WTC11 (cell line): ENCODE measurements around the gene KIAA1143. TPM values are rescaled to one million over a fixed set of nuclear protein-coding genes. Genes with fewer than 3 reads are reported as not detected.
A peak's percentile ranks its signal among the peaks of the same experiment; 100 is the strongest.

Experiments
- ATAC-seq: fragments of 200-7000 bp; cut with Tn5 transposase; 2 replicates; pipeline ENCODE4 v1.10.0; 2021; ENCODE audit warnings: mild to moderate bottlenecking, moderate library complexity
- CTCF ChIA-PET: fragments of 300-600 bp; sonication (Branson Sonifier 250); formaldehyde crosslinking; loops from one replicate; lab custom pipeline; 2021; ENCODE audit warnings: antibody characterized with exemption; lab: Charles Lee
- POLR2A ChIA-PET: fragments of 350-600 bp; sonication (Branson Sonifier 250); formaldehyde crosslinking; loops from one replicate; lab custom pipeline; 2021; ENCODE audit warnings: antibody characterized with exemption; lab: Charles Lee
- DNase-seq: peaks from one replicate; pipeline ENCODE4 v3.0.0; 2021; ENCODE audit warnings: low spot score
- H3K27ac Mint-ChIP-seq: 2 replicates; pipeline ENCODE4 v1.8.0; 2021; ENCODE audit warnings: mixed read lengths
- H3K27me3 Mint-ChIP-seq: 2 replicates; pipeline ENCODE4 v1.8.0; 2021; ENCODE audit warnings: low read depth, mild to moderate bottlenecking, moderate library complexity, mixed read lengths
- H3K36me3 Mint-ChIP-seq: 2 replicates; pipeline ENCODE4 v1.8.0; 2021; ENCODE audit warnings: mixed read lengths
- H3K4me1 Mint-ChIP-seq: 2 replicates; pipeline ENCODE4 v1.8.0; 2022; ENCODE audit warnings: mixed read lengths
- H3K4me3 Mint-ChIP-seq: 2 replicates; pipeline ENCODE4 v1.8.0; 2021; ENCODE audit warnings: mild to moderate bottlenecking, moderate library complexity, mixed read lengths
- H3K9me3 Mint-ChIP-seq: 2 replicates; pipeline ENCODE4 v1.8.0; 2021; ENCODE audit warnings: mixed read lengths
- ATF3 ChIP-seq: sonication (generic); formaldehyde crosslinking; conservative IDR thresholded peaks from 2 replicates; pipeline ENCODE4 v1.8.1; 2022; ENCODE audit warnings: mild to moderate bottlenecking, missing genetic modification reagents
- CBFB ChIP-seq: sonication (generic); formaldehyde crosslinking; IDR thresholded peaks from 2 replicates; pipeline ENCODE4 v1.8.1; 2022; ENCODE audit warnings: mild to moderate bottlenecking, low read depth, missing genetic modification reagents
- CREB1 ChIP-seq: sonication (generic); formaldehyde crosslinking; IDR thresholded peaks from 2 replicates; pipeline ENCODE4 v1.8.0; 2023; ENCODE audit warnings: mild to moderate bottlenecking, missing genetic modification reagents
- CREM ChIP-seq: sonication (generic); formaldehyde crosslinking; IDR thresholded peaks from 2 replicates; pipeline ENCODE4 v1.8.1; 2022; ENCODE audit warnings: mild to moderate bottlenecking, missing genetic modification reagents, moderate library complexity
- CTCF ChIP-seq: fragments of 200-600 bp; IDR thresholded peaks from 2 replicates; pipeline ENCODE4 v1.8.0; 2022; ENCODE audit warnings: antibody characterized with exemption
- IRF2 ChIP-seq: sonication (generic); formaldehyde crosslinking; IDR thresholded peaks from 2 replicates; pipeline ENCODE4 v1.8.0; 2022; ENCODE audit warnings: low read depth, missing genetic modification reagents, borderline replicate concordance
- JAZF1 ChIP-seq: fragments of 250-450 bp; sonication (Bioruptor Pico); IDR thresholded peaks from 2 replicates; pipeline ENCODE4 v1.9.0; 2021; ENCODE audit warnings: moderate library complexity, mild to moderate bottlenecking, inconsistent platforms
- MLX ChIP-seq: sonication (generic); formaldehyde crosslinking; IDR thresholded peaks from 2 replicates; pipeline ENCODE4 v1.8.1; 2023; ENCODE audit warnings: mild to moderate bottlenecking, missing genetic modification reagents, moderate library complexity
- NFATC4 ChIP-seq: fragments of 250-450 bp; sonication (Bioruptor Pico); IDR thresholded peaks from 2 replicates; pipeline ENCODE4 v1.9.0; 2021; ENCODE audit warnings: mild to moderate bottlenecking
- NFE2L1 ChIP-seq: sonication (generic); formaldehyde crosslinking; IDR thresholded peaks from 2 replicates; pipeline ENCODE4 v1.8.1; 2023; ENCODE audit warnings: missing genetic modification reagents
- PRRX2 ChIP-seq: fragments of 250-450 bp; sonication (Bioruptor Pico); IDR thresholded peaks from 2 replicates; pipeline ENCODE4 v1.8.0; 2021; ENCODE audit warnings: mild to moderate bottlenecking
- SOX15 ChIP-seq: fragments of 250-450 bp; sonication (Bioruptor Pico); IDR thresholded peaks from 2 replicates; pipeline ENCODE4 v1.9.0; 2021; ENCODE audit warnings: mild to moderate bottlenecking
- SP1 ChIP-seq: sonication (generic); formaldehyde crosslinking; conservative IDR thresholded peaks from 2 replicates; pipeline ENCODE4 v1.8.1; 2022; ENCODE audit warnings: missing genetic modification reagents
- STAT6 ChIP-seq: sonication (generic); formaldehyde crosslinking; conservative IDR thresholded peaks from 2 replicates; pipeline ENCODE4 v1.8.1; 2023; ENCODE audit warnings: mild to moderate bottlenecking, low read depth, missing genetic modification reagents, moderate library complexity
- USF1 ChIP-seq: sonication (generic); formaldehyde crosslinking; IDR thresholded peaks from 2 replicates; pipeline ENCODE4 v1.8.0; 2022; ENCODE audit warnings: mild to moderate bottlenecking, missing genetic modification reagents
- ZBTB21 ChIP-seq: sonication (generic); formaldehyde crosslinking; IDR thresholded peaks from 2 replicates; pipeline ENCODE4 v1.8.1; 2023; ENCODE audit warnings: mild to moderate bottlenecking, missing genetic modification reagents, borderline replicate concordance
- ZNF121 ChIP-seq: sonication (generic); formaldehyde crosslinking; IDR thresholded peaks from 2 replicates; pipeline ENCODE4 v1.8.0; 2023; ENCODE audit warnings: missing genetic modification reagents
- ZNF263 ChIP-seq: sonication (generic); formaldehyde crosslinking; IDR thresholded peaks from 2 replicates; pipeline ENCODE4 v1.8.1; 2022; ENCODE audit warnings: low read depth, mild to moderate bottlenecking, moderate library complexity, missing genetic modification reagents
- total RNA-seq: library from RNA; stranded (reverse); gene quantifications from 3 replicates; pipeline ENCODE4 v1.2.3, GENCODE V29; 2021
- TF ChIP-seq, protein P1 (sequence below): sonication (generic); formaldehyde crosslinking; IDR thresholded peaks from 2 replicates; pipeline ENCODE4 v1.8.0; 2022; ENCODE audit warnings: mild to moderate bottlenecking, missing genetic modification reagents
- TF ChIP-seq, protein P2 (sequence below): sonication (generic); formaldehyde crosslinking; IDR thresholded peaks from 2 replicates; pipeline ENCODE4 v1.8.1; 2023; ENCODE audit warnings: mild to moderate bottlenecking, missing genetic modification reagents, moderate library complexity
- TF ChIP-seq, protein P3 (sequence below): sonication (generic); formaldehyde crosslinking; IDR thresholded peaks from 2 replicates; pipeline ENCODE4 v1.8.1; 2023; ENCODE audit warnings: mild to moderate bottlenecking, moderate library complexity, missing genetic modification reagents

KIAA1143 gene
- total RNA-seq, 1 experiment from 2014 or later, result 55.6 TPM

- H3K4me3 Mint-ChIP-seq, result no peak overlapping the region
- ChIA-PET CTCF (no interaction called here), POLR2A (no interaction called here)
- H3K27me3 Mint-ChIP-seq, result no peaks in the 10 kb centered on the region; the same call in 1 of the 2 replicates
- H3K4me1 Mint-ChIP-seq, result peaks cover 12% of the 10 kb centered on the region
- ATAC-seq (no peak), DNase-seq (no peak)
- H3K27ac Mint-ChIP-seq, result no peak overlapping the region
- peaks cover 58% of the 10 kb centered on the region for H3K36me3 Mint-ChIP-seq
- peaks cover 41% of the 10 kb centered on the region for H3K9me3 Mint-ChIP-seq
- TF ChIP-seq CTCF (no peak), CREM (no peak), CBFB (CRISPR knock-in tag) (no peak), USF1 (CRISPR knock-in tag) (no peak), NFE2L1 (CRISPR knock-in tag) (no peak), SP1 (no peak), JAZF1 (CRISPR knock-in tag) (no peak), NFATC4 (CRISPR knock-in tag) (no peak), STAT6 (no peak), CREB1 (CRISPR knock-in tag) (no peak)
- TF ChIP-seq, protein P1, sequence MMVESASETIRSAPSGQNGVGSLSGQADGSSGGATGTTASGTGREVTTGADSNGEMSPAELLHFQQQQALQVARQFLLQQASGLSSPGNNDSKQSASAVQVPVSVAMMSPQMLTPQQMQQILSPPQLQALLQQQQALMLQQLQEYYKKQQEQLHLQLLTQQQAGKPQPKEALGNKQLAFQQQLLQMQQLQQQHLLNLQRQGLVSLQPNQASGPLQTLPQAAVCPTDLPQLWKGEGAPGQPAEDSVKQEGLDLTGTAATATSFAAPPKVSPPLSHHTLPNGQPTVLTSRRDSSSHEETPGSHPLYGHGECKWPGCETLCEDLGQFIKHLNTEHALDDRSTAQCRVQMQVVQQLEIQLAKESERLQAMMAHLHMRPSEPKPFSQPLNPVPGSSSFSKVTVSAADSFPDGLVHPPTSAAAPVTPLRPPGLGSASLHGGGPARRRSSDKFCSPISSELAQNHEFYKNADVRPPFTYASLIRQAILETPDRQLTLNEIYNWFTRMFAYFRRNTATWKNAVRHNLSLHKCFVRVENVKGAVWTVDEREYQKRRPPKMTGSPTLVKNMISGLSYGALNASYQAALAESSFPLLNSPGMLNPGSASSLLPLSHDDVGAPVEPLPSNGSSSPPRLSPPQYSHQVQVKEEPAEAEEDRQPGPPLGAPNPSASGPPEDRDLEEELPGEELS (CRISPR knock-in tag), result no peak
These were observed 2.8 kb upstream of the KIAA1143 start for GRCh38 chr3:44764248-44764647.

DNA sequence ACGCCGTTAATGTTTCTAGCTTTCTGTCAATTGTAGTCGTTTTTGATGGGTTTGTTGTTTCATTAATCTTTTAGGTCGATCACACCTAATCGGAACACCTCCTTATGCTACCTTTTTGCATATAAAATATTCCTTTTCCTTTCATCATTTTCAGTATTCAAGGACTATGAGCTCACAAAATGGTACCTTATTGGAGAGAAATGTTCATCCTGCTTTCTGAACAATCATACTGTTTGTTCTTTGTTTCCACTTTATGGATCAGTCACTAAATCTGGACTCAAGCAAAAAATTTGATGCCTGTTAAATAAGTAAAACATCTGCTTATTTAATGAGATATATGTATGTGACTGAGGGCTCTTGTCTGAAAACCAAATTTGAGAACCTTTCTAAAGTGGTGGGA is 1.3 kb upstream of the KIAA1143 start:
- peaks cover 58% of the 10 kb centered on the region for H3K36me3 Mint-ChIP-seq
- H3K27ac Mint-ChIP-seq, result peak overlapping the region; percentile 95
- H3K27me3 Mint-ChIP-seq, result no peaks in the 10 kb centered on the region; the same call in 1 of the 2 replicates
- ATAC-seq (no peak), DNase-seq (no peak)
- H3K9me3 Mint-ChIP-seq, result peaks cover 37% of the 10 kb centered on the region
- POLR2A ChIA-PET, result interaction anchor here (1.6 kb wide), 1 partner anchor 178 kb away, joined by 6 read pairs; the partner anchor contains the start of gene ZNF660
- CTCF ChIA-PET, result interaction anchor here (0.8 to 2.0 kb wide), 3 partner anchors 101 to 230 kb away, joined by 3 to 6 read pairs (median 4); no protein-coding TSS in a partner anchor
- peak overlapping the region; percentile 90 for H3K4me3 Mint-ChIP-seq
- H3K4me1 Mint-ChIP-seq, result peaks cover 16% of the 10 kb centered on the region
- no peak for TF ChIP-seq SOX15 (CRISPR knock-in tag)
- no peak for TF ChIP-seq CREM
- no peak for TF ChIP-seq ATF3 (CRISPR knock-in tag)
- TF ChIP-seq, protein P2, sequence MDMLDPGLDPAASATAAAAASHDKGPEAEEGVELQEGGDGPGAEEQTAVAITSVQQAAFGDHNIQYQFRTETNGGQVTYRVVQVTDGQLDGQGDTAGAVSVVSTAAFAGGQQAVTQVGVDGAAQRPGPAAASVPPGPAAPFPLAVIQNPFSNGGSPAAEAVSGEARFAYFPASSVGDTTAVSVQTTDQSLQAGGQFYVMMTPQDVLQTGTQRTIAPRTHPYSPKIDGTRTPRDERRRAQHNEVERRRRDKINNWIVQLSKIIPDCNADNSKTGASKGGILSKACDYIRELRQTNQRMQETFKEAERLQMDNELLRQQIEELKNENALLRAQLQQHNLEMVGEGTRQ (CRISPR knock-in tag), result no peak
- TF ChIP-seq CBFB (CRISPR knock-in tag), result no peak
- no peak for TF ChIP-seq PRRX2 (CRISPR knock-in tag)
- no peak for TF ChIP-seq MLX (CRISPR knock-in tag)
- TF ChIP-seq ZNF263 (CRISPR knock-in tag), result no peak
- TF ChIP-seq, protein P3, sequence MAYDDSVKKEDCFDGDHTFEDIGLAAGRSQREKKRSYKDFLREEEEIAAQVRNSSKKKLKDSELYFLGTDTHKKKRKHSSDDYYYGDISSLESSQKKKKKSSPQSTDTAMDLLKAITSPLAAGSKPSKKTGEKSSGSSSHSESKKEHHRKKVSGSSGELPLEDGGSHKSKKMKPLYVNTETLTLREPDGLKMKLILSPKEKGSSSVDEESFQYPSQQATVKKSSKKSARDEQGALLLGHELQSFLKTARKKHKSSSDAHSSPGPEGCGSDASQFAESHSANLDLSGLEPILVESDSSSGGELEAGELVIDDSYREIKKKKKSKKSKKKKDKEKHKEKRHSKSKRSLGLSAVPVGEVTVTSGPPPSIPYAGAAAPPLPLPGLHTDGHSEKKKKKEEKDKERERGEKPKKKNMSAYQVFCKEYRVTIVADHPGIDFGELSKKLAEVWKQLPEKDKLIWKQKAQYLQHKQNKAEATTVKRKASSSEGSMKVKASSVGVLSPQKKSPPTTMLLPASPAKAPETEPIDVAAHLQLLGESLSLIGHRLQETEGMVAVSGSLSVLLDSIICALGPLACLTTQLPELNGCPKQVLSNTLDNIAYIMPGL (CRISPR knock-in tag), result no peak
- no peak for TF ChIP-seq ZBTB21 (CRISPR knock-in tag)
- TF ChIP-seq ZNF121 (CRISPR knock-in tag), result no peak
- no peak for TF ChIP-seq IRF2 (CRISPR knock-in tag)
